Neural cell (in vitro differentiated cells): Measurements from ENCODE around the gene C20orf144. TPM values are rescaled to one million over a fixed set of nuclear protein-coding genes. Genes with fewer than 3 reads are reported as not detected.

Experiments
- H2AFZ ChIP-seq: fragments of 200-600, 300-800 bp; sonication (generic), shearing (Covaris generic); 2 replicates; pipeline ENCODE4 v1.6.0; 2014; ENCODE audit warnings: low read depth, mild to moderate bottlenecking, antibody characterized with exemption, low read length, moderate library complexity
- H3F3A ChIP-seq: fragments of 200-600 bp; shearing (Covaris generic); 2 replicates; pipeline ENCODE4 v1.6.1; 2016; ENCODE audit warnings: mild to moderate bottlenecking, moderate library complexity, mixed read lengths, antibody characterized with exemption, low read length; ENCODE audit not compliant: insufficient read depth, poor library complexity, severe bottlenecking
- H3K27ac ChIP-seq: fragments of 200-600, 300-800 bp; sonication (generic), shearing (Covaris generic); 2 replicates; pipeline ENCODE4 v1.5.1; 2014; ENCODE audit warnings: mild to moderate bottlenecking, low read length, moderate library complexity
- H3K27me3 ChIP-seq: fragments of 300-800, 200-600 bp; sonication (generic), shearing (Covaris generic); 2 replicates; pipeline ENCODE4 v1.6.0; 2014; ENCODE audit warnings: mild to moderate bottlenecking, low read depth, low read length, moderate library complexity; ENCODE audit not compliant: insufficient read depth
- H3K36me3 ChIP-seq: fragments of 300-800, 200-600 bp; sonication (generic), shearing (Covaris generic); 2 replicates; pipeline ENCODE4 v1.5.1; 2014; ENCODE audit warnings: mild to moderate bottlenecking, antibody characterized with exemption, low read length, moderate library complexity; ENCODE audit not compliant: insufficient read depth
- H3K4me2 ChIP-seq: fragments of 300-800, 200-600 bp; sonication (generic), shearing (Covaris generic); 2 replicates; pipeline ENCODE4 v1.6.0; 2014; ENCODE audit warnings: mild to moderate bottlenecking, low read length
- H3K4me3 ChIP-seq: fragments of 300-800, 200-600 bp; sonication (generic), shearing (Covaris generic); 2 replicates; pipeline ENCODE4 v1.5.1; 2014; ENCODE audit warnings: mild to moderate bottlenecking, low read length, moderate library complexity
- H3K79me2 ChIP-seq: fragments of 200-600 bp; shearing (Covaris generic); replicated peaks from 2 replicates; pipeline ENCODE4 v1.6.0; 2014; ENCODE audit warnings: mild to moderate bottlenecking, low read length, moderate library complexity; ENCODE audit not compliant: insufficient read depth
- H3K9ac ChIP-seq: fragments of 300-800, 200-600 bp; sonication (generic), shearing (Covaris generic); 2 replicates; pipeline ENCODE4 v1.6.1; 2016; ENCODE audit warnings: mild to moderate bottlenecking, low read length, mixed read lengths
- H3K9me2 ChIP-seq: fragments of 200-600 bp; shearing (Covaris generic); 2 replicates; pipeline ENCODE4 v1.6.1; 2016; ENCODE audit warnings: mild to moderate bottlenecking, low read length, mixed read lengths; ENCODE audit not compliant: insufficient read depth
- H3K9me3 ChIP-seq: fragments of 200-600, 300-800 bp; sonication (generic), shearing (Covaris generic); 2 replicates; pipeline ENCODE4 v1.6.1; 2016; ENCODE audit warnings: mild to moderate bottlenecking, mixed run types, low read length, moderate library complexity, mixed read lengths
- H4K20me1 ChIP-seq: fragments of 200-600 bp; shearing (Covaris generic); 2 replicates; pipeline ENCODE4 v1.6.1; 2016; ENCODE audit warnings: mild to moderate bottlenecking, mixed run types; ENCODE audit not compliant: insufficient read depth
- CTCF ChIP-seq: fragments of 450-650 bp; IDR thresholded peaks from 2 replicates; pipeline ENCODE4 v1.5.1; 2014; ENCODE audit warnings: antibody characterized with exemption, mild to moderate bottlenecking, moderate library complexity; ENCODE audit not compliant: poor library complexity, severe bottlenecking
- EP300 ChIP-seq: fragments of 450-650 bp; conservative IDR thresholded peaks from 2 replicates; pipeline ENCODE4 v1.6.1; 2014; ENCODE audit warnings: antibody characterized with exemption, mild to moderate bottlenecking, moderate library complexity; ENCODE audit not compliant: poor library complexity, severe bottlenecking
- EZH2 ChIP-seq: fragments of 200-600, 300-800 bp; shearing (Covaris generic), sonication (generic); IDR thresholded peaks from 2 replicates; pipeline ENCODE4 v1.6.1; 2014; ENCODE audit warnings: antibody characterized with exemption, low read length, borderline replicate concordance, mild to moderate bottlenecking; ENCODE audit not compliant: insufficient read depth, poor library complexity, severe bottlenecking
- MXI1 ChIP-seq: fragments of 450-650 bp; conservative IDR thresholded peaks from 2 replicates; pipeline ENCODE4 v1.6.1; 2014; ENCODE audit warnings: antibody characterized with exemption, mild to moderate bottlenecking; ENCODE audit not compliant: poor library complexity, severe bottlenecking
- POLR2AphosphoS5 ChIP-seq: IDR thresholded peaks from 2 replicates; pipeline ENCODE4 v1.6.1; 2012
- RAD21 ChIP-seq: fragments of 450-650 bp; conservative IDR thresholded peaks from 2 replicates; pipeline ENCODE4 v1.6.1; 2014; ENCODE audit warnings: antibody characterized with exemption, mild to moderate bottlenecking, moderate library complexity
- SMC3 ChIP-seq: fragments of 450-650 bp; conservative IDR thresholded peaks from 2 replicates; pipeline ENCODE4 v1.6.1; 2014; ENCODE audit warnings: antibody characterized with exemption, mild to moderate bottlenecking, moderate library complexity; ENCODE audit not compliant: poor library complexity
- TAF1 ChIP-seq: IDR thresholded peaks from 2 replicates; pipeline ENCODE4 v1.6.1; 2012; ENCODE audit warnings: low read depth
- polyA plus RNA-seq: library from polyadenylated mRNA; depleted of rRNA; stranded (reverse); fragments of >200 nt; gene quantifications from 2 replicates; pipeline ENCODE4 v1.2.3, GENCODE V29; 2014
- TF ChIP-seq, protein P1 (sequence below): IDR thresholded peaks from 2 replicates; pipeline ENCODE4 v1.6.1; 2012; ENCODE audit warnings: borderline replicate concordance

Gene C20orf144
- polyA plus RNA-seq, 1 donor from 2014 or later, result not detected

DNA sequence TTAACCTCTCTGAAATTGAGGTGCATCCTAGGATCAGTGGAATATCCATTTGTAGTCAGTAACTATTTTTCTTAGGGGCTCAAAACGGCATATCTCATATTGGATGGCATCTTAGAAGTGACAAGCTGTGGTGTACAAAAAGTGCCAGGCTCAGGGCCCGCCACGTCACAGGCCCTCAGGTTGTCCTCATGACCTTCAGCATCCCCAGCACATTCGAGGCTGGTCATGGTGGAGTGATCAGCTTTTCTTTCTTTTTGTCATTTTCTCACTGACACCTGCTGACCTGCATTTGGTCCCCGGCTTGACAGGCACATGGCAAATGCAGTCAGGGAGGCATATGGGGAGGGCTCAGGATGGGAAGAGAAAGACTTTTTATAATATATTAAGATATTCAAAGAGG lies 31.2 kb downstream of the C20orf144 start:
- TF ChIP-seq EP300, result no peak
- TF ChIP-seq EZH2, result no peak
- TF ChIP-seq TAF1, result no peak
- TF ChIP-seq, protein P1, sequence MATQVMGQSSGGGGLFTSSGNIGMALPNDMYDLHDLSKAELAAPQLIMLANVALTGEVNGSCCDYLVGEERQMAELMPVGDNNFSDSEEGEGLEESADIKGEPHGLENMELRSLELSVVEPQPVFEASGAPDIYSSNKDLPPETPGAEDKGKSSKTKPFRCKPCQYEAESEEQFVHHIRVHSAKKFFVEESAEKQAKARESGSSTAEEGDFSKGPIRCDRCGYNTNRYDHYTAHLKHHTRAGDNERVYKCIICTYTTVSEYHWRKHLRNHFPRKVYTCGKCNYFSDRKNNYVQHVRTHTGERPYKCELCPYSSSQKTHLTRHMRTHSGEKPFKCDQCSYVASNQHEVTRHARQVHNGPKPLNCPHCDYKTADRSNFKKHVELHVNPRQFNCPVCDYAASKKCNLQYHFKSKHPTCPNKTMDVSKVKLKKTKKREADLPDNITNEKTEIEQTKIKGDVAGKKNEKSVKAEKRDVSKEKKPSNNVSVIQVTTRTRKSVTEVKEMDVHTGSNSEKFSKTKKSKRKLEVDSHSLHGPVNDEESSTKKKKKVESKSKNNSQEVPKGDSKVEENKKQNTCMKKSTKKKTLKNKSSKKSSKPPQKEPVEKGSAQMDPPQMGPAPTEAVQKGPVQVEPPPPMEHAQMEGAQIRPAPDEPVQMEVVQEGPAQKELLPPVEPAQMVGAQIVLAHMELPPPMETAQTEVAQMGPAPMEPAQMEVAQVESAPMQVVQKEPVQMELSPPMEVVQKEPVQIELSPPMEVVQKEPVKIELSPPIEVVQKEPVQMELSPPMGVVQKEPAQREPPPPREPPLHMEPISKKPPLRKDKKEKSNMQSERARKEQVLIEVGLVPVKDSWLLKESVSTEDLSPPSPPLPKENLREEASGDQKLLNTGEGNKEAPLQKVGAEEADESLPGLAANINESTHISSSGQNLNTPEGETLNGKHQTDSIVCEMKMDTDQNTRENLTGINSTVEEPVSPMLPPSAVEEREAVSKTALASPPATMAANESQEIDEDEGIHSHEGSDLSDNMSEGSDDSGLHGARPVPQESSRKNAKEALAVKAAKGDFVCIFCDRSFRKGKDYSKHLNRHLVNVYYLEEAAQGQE, result no peak
- TF ChIP-seq CTCF, result no peak
- no peak for TF ChIP-seq SMC3
- no peak for TF ChIP-seq MXI1
- TF ChIP-seq RAD21, result no peak
- no peak for TF ChIP-seq POLR2AphosphoS5
- H3K4me2 ChIP-seq, result no peak overlapping the region
- no peaks in the 10 kb centered on the region for H4K20me1 ChIP-seq
- H3K9ac ChIP-seq, result no peak overlapping the region
- H2AFZ ChIP-seq, result no peak overlapping the region
- H3K9me2 ChIP-seq, result no peaks in the 10 kb centered on the region
- H3K4me3 ChIP-seq, result no peak overlapping the region
- H3K9me3 ChIP-seq, result no peaks in the 10 kb centered on the region
- no peak overlapping the region for H3K27ac ChIP-seq
- no peaks in the 10 kb centered on the region for H3K27me3 ChIP-seq
- no peaks in the 10 kb centered on the region for H3K36me3 ChIP-seq
- H3F3A ChIP-seq, result no peaks in the 10 kb centered on the region
- no peaks in the 10 kb centered on the region for H3K79me2 ChIP-seq

DNA sequence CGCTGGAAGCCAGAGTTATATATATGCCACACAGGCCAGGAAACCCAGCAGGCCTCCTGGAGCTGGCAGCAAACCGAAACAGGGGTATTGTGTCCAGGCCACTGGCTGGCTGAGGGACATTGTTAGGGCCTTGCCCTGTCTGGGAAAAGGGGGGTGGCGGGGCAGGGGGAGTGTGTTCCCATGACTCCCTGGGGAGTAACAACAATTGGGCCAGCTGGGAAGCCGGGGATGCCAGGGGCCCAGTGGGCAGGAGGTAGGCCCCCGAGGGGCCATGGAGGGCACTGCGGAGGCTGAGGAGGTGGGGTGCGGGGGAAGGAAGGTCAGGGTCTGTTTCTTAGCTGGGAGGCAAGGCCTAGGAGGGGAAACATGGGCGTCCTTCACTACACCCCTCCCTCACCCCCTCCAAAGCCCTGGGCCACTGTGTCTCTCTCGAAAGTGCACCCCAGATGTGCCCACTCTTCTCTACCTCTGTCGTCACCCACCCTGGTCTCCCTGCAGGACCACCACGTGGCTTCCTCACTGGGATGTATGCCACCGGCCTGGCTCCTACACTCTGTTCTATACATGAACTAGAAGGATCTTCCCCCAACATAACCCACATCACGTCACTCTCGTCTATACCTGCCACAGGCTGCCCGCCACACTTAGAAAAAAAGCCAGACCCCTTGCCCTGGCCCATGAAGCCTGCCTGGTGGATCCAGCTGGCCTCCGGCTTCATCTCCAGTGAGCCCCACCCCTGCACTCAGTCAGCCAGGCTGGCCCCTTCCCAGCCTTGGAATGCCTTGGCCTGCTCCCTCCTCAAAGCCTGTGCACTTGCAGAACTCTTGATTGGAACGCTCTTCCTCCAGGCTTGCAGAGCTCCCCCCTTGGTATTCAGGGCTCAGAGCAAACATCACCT lies 31.9 kb downstream of the C20orf144 start:
- TF ChIP-seq, protein P1, result no peak
- TF ChIP-seq MXI1, result no peak
- TF ChIP-seq RAD21, result no peak
- no peak for TF ChIP-seq EP300
- TF ChIP-seq CTCF, result no peak
- no peak for TF ChIP-seq SMC3
- no peaks in the 10 kb centered on the region for H3K36me3 ChIP-seq
- H3K27ac ChIP-seq, result no peak overlapping the region
- H3K4me2 ChIP-seq, result no peak overlapping the region
- no peaks in the 10 kb centered on the region for H4K20me1 ChIP-seq
- no peaks in the 10 kb centered on the region for H3K27me3 ChIP-seq
- H3K9me2 ChIP-seq, result no peaks in the 10 kb centered on the region
- H3K79me2 ChIP-seq, result no peaks in the 10 kb centered on the region
- no peak overlapping the region for H3K4me3 ChIP-seq
- no peaks in the 10 kb centered on the region for H3K9me3 ChIP-seq
- no peak overlapping the region for H2AFZ ChIP-seq
- H3K9ac ChIP-seq, result no peak overlapping the region
- H3F3A ChIP-seq, result no peaks in the 10 kb centered on the region
